NB4 (cell line): Measurements from ENCODE around the gene VWA1.
"Not testable (repeated sequence)": the region's sequence is repeated elsewhere in the genome, so short reads cannot be mapped to it uniquely, and the experiment has no call there.

Source experiments
- POLR2A ChIP-seq: IDR thresholded peaks from 2 replicates; pipeline ENCODE4 v1.6.1; 2011; ENCODE audit warnings: mild to moderate bottlenecking; ENCODE audit not compliant: insufficient read length; ENCODE audit errors: extremely low read depth
- TF ChIP-seq, protein P1 (sequence below): IDR thresholded peaks from one replicate; pipeline ENCODE4 v1.5.1; 2012; ENCODE audit warnings: low read depth, low read length

DNA sequence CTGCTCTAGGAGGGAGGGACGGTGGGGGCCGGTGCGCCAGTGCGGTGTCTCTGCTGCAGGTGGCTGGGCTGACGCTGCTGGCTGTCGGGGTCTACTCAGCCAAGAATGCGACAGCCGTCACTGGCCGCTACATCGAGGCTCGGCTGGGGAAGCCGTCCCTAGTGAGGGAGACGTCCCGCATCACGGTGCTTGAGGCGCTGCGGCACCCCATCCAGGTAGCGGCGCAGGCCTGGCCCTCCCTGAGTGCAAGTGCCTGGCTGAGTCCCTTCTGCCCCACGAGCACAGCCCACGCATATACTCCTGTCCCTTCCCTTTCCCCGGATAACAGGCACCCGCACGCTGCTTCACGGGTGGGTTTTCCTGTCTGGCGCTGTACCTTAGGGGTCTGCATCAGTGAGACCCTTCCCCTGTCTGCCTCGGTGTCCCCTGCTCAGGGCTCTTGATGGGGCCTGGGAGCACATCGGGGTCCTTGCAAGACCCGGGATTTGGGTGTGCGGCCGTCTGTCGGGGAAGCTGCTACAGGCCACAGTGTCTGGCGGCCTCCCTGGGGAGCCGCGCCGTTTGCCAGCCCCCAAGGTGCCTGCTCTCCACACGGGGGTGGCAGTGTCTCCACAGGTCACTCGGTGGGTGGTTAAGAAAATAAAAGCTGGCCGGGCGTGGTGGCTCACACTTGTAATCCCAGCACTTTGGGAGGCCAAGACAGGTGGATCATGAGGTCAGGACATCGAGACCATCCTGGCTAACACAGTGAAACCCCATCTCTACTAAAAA is 19.0 kb downstream of the VWA1 start:
- TF ChIP-seq, protein P1, sequence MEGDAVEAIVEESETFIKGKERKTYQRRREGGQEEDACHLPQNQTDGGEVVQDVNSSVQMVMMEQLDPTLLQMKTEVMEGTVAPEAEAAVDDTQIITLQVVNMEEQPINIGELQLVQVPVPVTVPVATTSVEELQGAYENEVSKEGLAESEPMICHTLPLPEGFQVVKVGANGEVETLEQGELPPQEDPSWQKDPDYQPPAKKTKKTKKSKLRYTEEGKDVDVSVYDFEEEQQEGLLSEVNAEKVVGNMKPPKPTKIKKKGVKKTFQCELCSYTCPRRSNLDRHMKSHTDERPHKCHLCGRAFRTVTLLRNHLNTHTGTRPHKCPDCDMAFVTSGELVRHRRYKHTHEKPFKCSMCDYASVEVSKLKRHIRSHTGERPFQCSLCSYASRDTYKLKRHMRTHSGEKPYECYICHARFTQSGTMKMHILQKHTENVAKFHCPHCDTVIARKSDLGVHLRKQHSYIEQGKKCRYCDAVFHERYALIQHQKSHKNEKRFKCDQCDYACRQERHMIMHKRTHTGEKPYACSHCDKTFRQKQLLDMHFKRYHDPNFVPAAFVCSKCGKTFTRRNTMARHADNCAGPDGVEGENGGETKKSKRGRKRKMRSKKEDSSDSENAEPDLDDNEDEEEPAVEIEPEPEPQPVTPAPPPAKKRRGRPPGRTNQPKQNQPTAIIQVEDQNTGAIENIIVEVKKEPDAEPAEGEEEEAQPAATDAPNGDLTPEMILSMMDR = not testable (repeated sequence)
- TF ChIP-seq POLR2A = not testable (repeated sequence)
